ENCODE results near the gene HOXA13. TPM values are rescaled to one million over a fixed set of nuclear protein-coding genes. Genes with fewer than 3 reads are reported as not detected.
A peak's percentile ranks its signal among the peaks of the same experiment; 100 is the strongest.

The HOXA13 gene
- total RNA-seq, 1 donor from 2014 or later: 0.18 TPM

GRCh38 chr7:27198138-27198841, 1.6 kb downstream of the HOXA13 start:
- intact Hi-C loops (cut with DNase I): loop anchor here (2.0 to 10.0 kb wide), 2 partner anchors 579 to 827 kb away; no protein-coding TSS in a partner anchor
- DNase-seq (ENCODE audit: low spot score) (no peak), ATAC-seq (no peak)

- no peak for ATAC-seq
- DNase-seq (ENCODE audit: low spot score): no peak
- intact Hi-C loops (cut with DNase I): loop anchor here (2.0 to 10.0 kb wide), 2 partner anchors 579 to 827 kb away; no protein-coding TSS in a partner anchor
These were observed 2.5 kb downstream of the HOXA13 start for GRCh38 chr7:27197137-27198042.

DNA sequence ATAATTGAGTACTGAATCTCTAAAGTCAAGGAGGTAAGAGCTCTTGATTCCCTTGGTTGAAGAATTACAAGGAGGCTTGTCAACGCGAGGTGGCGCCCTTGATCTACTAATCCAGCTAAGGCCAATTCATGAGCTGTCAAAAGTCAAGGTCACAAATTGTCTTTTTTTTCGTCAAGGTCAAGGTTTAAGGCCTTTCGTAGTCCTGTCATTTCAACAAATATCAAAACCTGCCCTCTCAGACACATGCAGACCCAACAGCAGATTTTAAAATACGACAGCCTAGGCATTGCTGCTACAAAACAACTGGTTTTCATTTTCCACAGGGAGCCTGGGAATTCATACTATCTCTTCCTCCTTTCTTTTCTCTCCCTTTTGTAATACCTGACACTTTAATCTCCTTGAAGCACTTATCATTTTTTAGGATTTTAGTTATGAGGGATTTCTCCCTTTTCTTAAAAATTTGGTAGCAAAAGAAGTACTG, 3.6 kb downstream of the HOXA13 start:
- ATAC-seq (no peak), DNase-seq (ENCODE audit: low spot score) (peak; percentile 93)
- intact Hi-C loops (cut with DNase I): loop anchor here (10.0 kb wide), 1 partner anchor 828 kb away; no protein-coding TSS in a partner anchor

GRCh38 chr7:27194686-27195379, 5.1 kb downstream of the HOXA13 start:
- ATAC-seq (no peak), DNase-seq (ENCODE audit: low spot score) (no peak)
- intact Hi-C loops (cut with DNase I): loop anchor here (10.0 kb wide), 1 partner anchor 830 kb away; no protein-coding TSS in a partner anchor

GRCh38 chr7:27194002-27194352, 5.9 kb downstream of the HOXA13 start:
- ATAC-seq: no peak
- no peak for DNase-seq (ENCODE audit: low spot score)
- intact Hi-C loops (cut with DNase I): loop anchor here (10.0 kb wide), 1 partner anchor 831 kb away; no protein-coding TSS in a partner anchor

DNA sequence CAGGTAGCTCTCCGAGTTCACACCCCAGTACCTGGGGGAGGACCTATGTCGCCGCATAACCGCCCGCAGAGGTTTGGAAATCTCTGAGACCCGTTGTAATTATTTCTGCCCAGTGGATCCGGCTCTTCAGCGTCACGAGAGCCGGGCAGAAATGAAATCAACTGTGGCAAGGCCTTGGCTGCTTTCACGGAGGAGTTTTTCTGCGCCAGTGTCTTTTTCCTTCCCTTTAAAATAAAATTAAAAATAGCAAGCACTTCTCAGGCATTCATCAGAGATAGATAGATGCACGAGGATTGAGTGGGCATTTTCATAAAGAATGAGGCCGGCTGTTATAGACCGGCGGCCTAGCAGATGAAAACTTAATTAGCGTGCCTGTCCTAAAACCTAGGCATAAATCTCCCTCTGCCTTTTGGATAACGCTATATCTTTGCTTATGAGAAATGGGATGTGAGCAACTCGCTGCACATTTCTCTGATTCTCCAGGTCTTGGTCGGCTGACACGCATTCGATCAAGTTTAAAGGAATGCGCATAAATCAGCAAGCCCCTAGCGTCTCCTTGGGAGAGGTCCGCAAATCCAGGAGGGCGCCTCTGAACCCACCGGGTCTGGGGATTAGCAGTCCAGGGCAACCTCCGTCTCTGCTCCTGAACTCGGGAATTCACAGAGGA, 6.4 kb downstream of the HOXA13 start:
- intact Hi-C loops (cut with DNase I): loop anchor here (10.0 kb wide), 1 partner anchor 831 kb away; no protein-coding TSS in a partner anchor
- no peak for DNase-seq (ENCODE audit: low spot score)
- no peak for ATAC-seq

GRCh38 chr7:27192546-27193334, 7.2 kb downstream of the HOXA13 start:
- ATAC-seq (peak; percentile 33), DNase-seq (ENCODE audit: low spot score) (no peak)
- intact Hi-C loops (cut with DNase I): loop anchor here (10.0 kb wide), 1 partner anchor 832 kb away; no protein-coding TSS in a partner anchor

DNA sequence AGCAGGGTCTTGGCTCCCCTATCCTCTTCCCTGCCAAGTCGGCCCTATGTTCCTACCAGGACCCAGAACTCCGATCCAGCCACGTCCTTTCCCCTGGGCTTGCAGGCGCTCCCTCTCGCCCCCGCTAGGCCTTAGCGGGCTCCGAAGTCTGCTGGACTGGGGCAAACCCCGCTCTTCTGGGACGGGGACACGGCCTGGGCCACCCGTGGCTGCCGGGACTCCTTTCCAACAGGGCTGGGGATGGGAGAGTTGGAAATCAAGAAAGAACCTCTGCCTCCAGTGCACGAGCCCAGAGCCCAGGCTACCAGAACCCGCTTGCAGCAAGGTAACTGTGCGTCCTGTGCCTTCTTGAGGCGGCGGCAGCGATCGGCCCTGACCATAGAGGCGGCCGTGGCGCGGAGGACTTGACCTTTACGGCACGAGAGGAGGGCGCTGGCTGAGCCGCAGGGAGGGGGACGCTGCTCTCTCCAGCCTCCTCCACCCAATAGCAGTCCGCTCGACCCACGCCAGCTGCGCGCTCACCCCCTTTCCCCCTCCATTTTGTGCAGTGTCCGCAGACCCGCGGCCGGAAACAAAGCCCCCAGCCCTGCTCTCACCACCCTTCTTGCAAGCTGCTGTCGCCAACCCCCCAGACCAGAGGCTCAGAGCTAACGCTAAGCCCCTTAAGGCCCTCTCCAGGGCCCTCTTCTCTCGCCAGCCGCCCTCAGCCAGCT, 7.9 kb downstream of the HOXA13 start:
- intact Hi-C loops (cut with DNase I): loop anchor here (10.0 kb wide), 1 partner anchor 833 kb away; no protein-coding TSS in a partner anchor
- ATAC-seq (peak; percentile 31), DNase-seq (ENCODE audit: low spot score) (no peak)

GRCh38 chr7:27191161-27191731, 8.6 kb downstream of the HOXA13 start:
- intact Hi-C loops (cut with DNase I): loop anchor here (10.0 kb wide), 1 partner anchor 834 kb away; no protein-coding TSS in a partner anchor
- ATAC-seq (no peak), DNase-seq (ENCODE audit: low spot score) (no peak)

GRCh38 chr7:27189997-27190748, 9.7 kb downstream of the HOXA13 start:
- ATAC-seq (no peak), DNase-seq (ENCODE audit: low spot score) (no peak)
- intact Hi-C loops (cut with DNase I): loop anchor here (10.0 kb wide), 1 partner anchor 835 kb away; no protein-coding TSS in a partner anchor

DNA sequence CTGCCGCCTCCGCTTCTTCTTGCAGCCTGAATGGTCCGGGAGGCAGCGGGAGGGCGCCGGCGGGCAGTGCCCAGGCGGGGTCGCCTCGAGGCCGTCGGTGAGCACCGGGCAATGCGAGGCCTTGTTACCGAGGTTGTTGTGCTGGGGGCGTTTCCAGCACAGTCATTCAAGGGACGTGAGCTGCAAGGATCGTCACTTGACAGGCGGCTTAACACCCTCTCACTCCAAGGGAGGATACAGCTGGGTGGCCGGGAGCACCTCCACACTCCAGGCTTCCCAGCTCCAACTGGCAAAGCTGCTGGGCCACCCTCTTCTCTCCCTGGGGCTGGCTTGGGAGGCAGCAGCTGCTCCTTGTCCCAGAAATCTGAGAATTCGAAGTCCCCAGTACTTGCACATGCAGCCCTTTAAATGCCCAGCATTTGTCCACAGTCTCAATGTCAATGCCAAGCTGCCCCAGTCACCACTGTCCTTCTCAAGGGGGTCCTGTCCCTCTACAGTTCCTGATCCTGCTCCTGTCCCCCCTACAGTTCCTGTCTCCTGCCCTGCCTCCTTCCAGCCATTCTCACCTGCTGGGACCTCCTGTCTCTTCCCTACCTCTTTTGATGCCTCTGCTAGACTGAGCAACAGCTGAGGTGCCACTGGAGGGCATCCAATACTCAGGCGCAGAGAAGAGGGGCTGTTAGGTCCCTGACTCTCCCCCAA, 10.4 kb downstream of the HOXA13 start:
- intact Hi-C loops (cut with DNase I): no loop called here
- ATAC-seq: no peak
- peak; percentile 58 for DNase-seq (ENCODE audit: low spot score)

DNA sequence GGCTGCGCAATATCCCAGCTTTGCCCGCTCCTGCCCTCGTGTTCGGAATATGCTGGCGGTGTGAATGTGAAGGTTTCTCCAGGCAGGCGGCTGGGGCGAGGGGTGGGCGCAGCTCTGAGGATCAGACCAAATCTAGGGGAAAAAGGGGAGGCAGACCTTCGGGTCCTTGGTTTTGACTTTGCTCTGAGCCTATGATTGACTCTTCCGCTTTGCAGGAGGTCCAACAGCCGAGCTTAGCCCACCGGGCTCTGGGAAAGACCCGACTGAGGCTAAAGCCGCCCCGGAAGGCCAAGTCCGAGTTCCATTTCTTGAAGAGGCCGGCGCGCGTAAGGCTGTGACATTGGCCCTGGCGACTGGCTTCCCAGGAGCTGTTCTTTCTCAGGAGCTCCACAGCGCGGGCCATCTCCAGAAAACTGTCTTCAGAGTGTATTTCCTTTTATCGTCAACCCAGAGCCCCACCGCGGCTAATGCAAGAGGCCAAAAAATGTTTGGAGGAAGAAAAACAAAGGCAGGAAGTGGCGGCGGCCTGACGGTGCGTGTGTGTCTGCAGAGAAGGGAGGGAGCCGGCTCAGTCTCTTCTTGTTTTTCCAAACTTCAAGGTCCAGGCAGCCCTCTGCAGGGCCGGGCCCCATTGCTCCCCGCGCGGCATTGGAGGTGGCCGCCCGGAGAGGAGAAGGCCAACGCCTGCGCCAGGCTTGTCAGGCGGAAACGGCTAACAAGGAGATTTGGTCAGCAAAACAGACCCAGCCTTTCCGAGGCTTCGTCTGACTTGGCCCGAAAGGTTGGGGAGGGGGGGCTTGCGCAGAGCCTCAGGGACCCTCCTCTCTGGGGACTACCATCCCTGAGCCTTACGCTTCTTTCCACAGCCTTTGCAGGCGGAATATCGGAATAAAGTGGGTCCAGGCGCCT, 11.3 kb downstream of the HOXA13 start:
- intact Hi-C loops (cut with DNase I): no loop called here
- ATAC-seq (no peak), DNase-seq (ENCODE audit: low spot score) (peak; percentile 68)

GRCh38 chr7:27187475-27188385, 12.2 kb downstream of the HOXA13 start:
- ATAC-seq: no peak

More at GRCh38 chr7:27187475-27188385, 12.2 kb downstream of the HOXA13 start:
- DNase-seq (ENCODE audit: low spot score): peak; percentile 57
- intact Hi-C loops (cut with DNase I): no loop called here
